Left ventricle myocardium superior (tissue), 1 donor: ENCODE data around the gene LMTK2. TPM values are rescaled to one million over a fixed set of nuclear protein-coding genes. Genes with fewer than 3 reads are reported as not detected.

Experiments used
- ATAC-seq: fragments of 200-7000 bp; cut with Tn5 transposase; one replicate; pipeline ENCODE4 v1.9.1; 2020; ENCODE audit warnings: mild to moderate bottlenecking, moderate library complexity
- DNase-seq: peaks from one replicate; pipeline ENCODE4 v3.0.0-alpha.2; 2020
- intact Hi-C: fragments of 100-400 bp; cut with micrococcal nuclease; formaldehyde crosslinking; loops from one replicate; pipeline ENCODE4 v1.11.0; 2022
- total RNA-seq: library from RNA; stranded (reverse); fragmentation: NEBNext Ultra II Directional; extraction: Animal tissue kit (Norgen Biotek cat#: 25700); gene quantifications from one replicate; pipeline ENCODE4 v1.2.1, GENCODE V29; 2021
- donor health status: DM: no; HTN: yes; CAD: no; lungs with severe emphysema.

The LMTK2 gene
- total RNA-seq, 1 donor from 2014 or later, result 24.7 TPM

- intact Hi-C loops, result no loop called here
- DNase-seq, result no peak
- no peak for ATAC-seq
Measured at GRCh38 chr7:98192781-98193457, 86.3 kb downstream of the LMTK2 start.

GRCh38 chr7:98193474-98194180, 87.0 kb downstream of the LMTK2 start:
- no peak for DNase-seq
- no peak for ATAC-seq
- intact Hi-C loops, result no loop called here

GRCh38 chr7:98194186-98194585, 87.5 kb downstream of the LMTK2 start:
- ATAC-seq, result no peak
- no peak for DNase-seq
- intact Hi-C loops, result no loop called here

GRCh38 chr7:98194672-98195457, 88.2 kb downstream of the LMTK2 start:
- ATAC-seq, result no peak
- DNase-seq, result no peak
- intact Hi-C loops, result no loop called here

- ATAC-seq (no peak), DNase-seq (no peak)
Measured at GRCh38 chr7:98196706-98197605, 90.3 kb downstream of the LMTK2 start.

GRCh38 chr7:98199131-98199530, 92.5 kb downstream of the LMTK2 start:
- no peak for DNase-seq
- intact Hi-C loops, result no loop called here
- ATAC-seq, result no peak

More at GRCh38 chr7:98196706-98197605, 90.3 kb downstream of the LMTK2 start:
- intact Hi-C loops, result no loop called here

GRCh38 chr7:98200364-98200763, 93.7 kb downstream of the LMTK2 start:
- no peak for ATAC-seq
- no peak for DNase-seq
- intact Hi-C loops, result no loop called here

- DNase-seq (no peak), ATAC-seq (no peak)
- intact Hi-C loops, result no loop called here
Measured at GRCh38 chr7:98202367-98203195, 95.9 kb downstream of the LMTK2 start.

- intact Hi-C loops, result no loop called here
- ATAC-seq, result no peak
- DNase-seq, result no peak
Measured at GRCh38 chr7:98203261-98203963, 96.8 kb downstream of the LMTK2 start.

- no peak for ATAC-seq
- no peak for DNase-seq
- intact Hi-C loops, result no loop called here
Measured at GRCh38 chr7:98203964-98204605, 97.4 kb downstream of the LMTK2 start.

GRCh38 chr7:98204670-98205069, 98.0 kb downstream of the LMTK2 start:
- intact Hi-C loops, result no loop called here
- no peak for ATAC-seq
- DNase-seq, result no peak

- DNase-seq (no peak), ATAC-seq (no peak)
- intact Hi-C loops, result no loop called here
Measured at GRCh38 chr7:98205162-98205845, 98.6 kb downstream of the LMTK2 start.

GRCh38 chr7:98206451-98207330, 100.0 kb downstream of the LMTK2 start:
- ATAC-seq, result no peak
- DNase-seq, result no peak
- intact Hi-C loops, result no loop called here

GRCh38 chr7:98209166-98209920, 102.7 kb downstream of the LMTK2 start:
- ATAC-seq, result no peak
- no peak for DNase-seq
- intact Hi-C loops, result no loop called here
